Mesenchymal stem cell (in vitro differentiated cells and primary cell): Measurements from ENCODE around the gene HTR3B.

Source experiments
- DNase-seq: peaks from one replicate; pipeline ENCODE4 v3.0.0-alpha.2; 2013
- H2AFZ ChIP-seq: one replicate; pipeline ENCODE4 v1.6.1; 2013; ENCODE audit warnings: low read depth, mild to moderate bottlenecking, control low read depth, inconsistent platforms, low read length, moderate library complexity
- H2AK5ac ChIP-seq: 2 replicates; pipeline ENCODE4 v1.6.1; 2013; ENCODE audit warnings: low read length, moderate library complexity, mild to moderate bottlenecking, inconsistent platforms; ENCODE audit not compliant: severe bottlenecking
- H2BK120ac ChIP-seq: one replicate; pipeline ENCODE4 v1.6.1; 2013; ENCODE audit warnings: low read depth, mild to moderate bottlenecking, inconsistent platforms, low read length, moderate library complexity
- H2BK12ac ChIP-seq, 2 experiments: one replicate each; pipeline ENCODE4 v1.6.1; 2013; ENCODE audit warnings: inconsistent platforms in 2 of 2, low read length in 2 of 2, mild to moderate bottlenecking in 2 of 2, moderate library complexity in 2 of 2, control low read depth in 1 of 2
- H2BK15ac ChIP-seq: one replicate; pipeline ENCODE4 v1.6.1; 2013; ENCODE audit warnings: mild to moderate bottlenecking, low read depth, inconsistent platforms; ENCODE audit not compliant: poor library complexity, severe bottlenecking
- H2BK5ac ChIP-seq: 2 replicates; pipeline ENCODE4 v1.6.1; 2013; ENCODE audit warnings: low read depth, mild to moderate bottlenecking, low read length, control low read depth, inconsistent platforms; ENCODE audit not compliant: poor library complexity, severe bottlenecking
- H3K14ac ChIP-seq, 2 experiments: one replicate each; pipeline ENCODE4 v1.6.1; 2013; ENCODE audit warnings: inconsistent platforms in 2 of 2, low read length in 2 of 2, control low read depth in 1 of 2, mild to moderate bottlenecking in 1 of 2, moderate library complexity in 1 of 2
- H3K18ac ChIP-seq, 2 experiments: one replicate each; pipeline ENCODE4 v1.6.1; 2013; ENCODE audit warnings: inconsistent platforms in 2 of 2, low read length in 2 of 2, control low read depth in 1 of 2, low read depth in 1 of 2, mild to moderate bottlenecking in 1 of 2
- H3K23ac ChIP-seq, 2 experiments: one replicate each; pipeline ENCODE4 v1.6.1; 2013; ENCODE audit warnings: inconsistent platforms in 2 of 2, low read length in 2 of 2, mild to moderate bottlenecking in 2 of 2, moderate library complexity in 2 of 2, control low read depth in 1 of 2
- H3K27ac ChIP-seq: 2 replicates; pipeline ENCODE4 v1.5.1; 2013; ENCODE audit warnings: mild to moderate bottlenecking, moderate library complexity, low read length, control low read depth, inconsistent platforms; ENCODE audit not compliant: poor library complexity, severe bottlenecking
- H3K27me3 ChIP-seq, 2 experiments: 2 replicates each; pipeline versions ENCODE4 v1.6.1 to v1.7.0; 2013; ENCODE audit warnings: low read length in 2 of 2, mild to moderate bottlenecking in 2 of 2, moderate library complexity in 2 of 2, control low read depth in 1 of 2, inconsistent platforms in 1 of 2; ENCODE audit not compliant: control insufficient read depth in 1 of 2, insufficient read depth in 1 of 2
- H3K36me3 ChIP-seq, 2 experiments: 2 replicates each; pipeline versions ENCODE4 v1.6.1 to v1.7.0; 2013; ENCODE audit warnings: low read length in 2 of 2, control low read depth in 1 of 2, inconsistent platforms in 1 of 2, low read depth in 1 of 2, mild to moderate bottlenecking in 1 of 2; ENCODE audit not compliant: insufficient read depth in 2 of 2, control insufficient read depth in 1 of 2
- H3K4ac ChIP-seq, 2 experiments: one replicate each; pipeline ENCODE4 v1.6.1; 2013; ENCODE audit warnings: inconsistent platforms in 2 of 2, low read length in 2 of 2, mild to moderate bottlenecking in 2 of 2, moderate library complexity in 2 of 2, control low read depth in 1 of 2, low read depth in 1 of 2
- H3K4me1 ChIP-seq: 2 replicates; pipeline ENCODE4 v1.6.1; 2013; ENCODE audit warnings: low read depth, low read length, control low read depth; ENCODE audit not compliant: control insufficient read depth, insufficient read depth
- H3K4me2 ChIP-seq: 2 replicates; pipeline ENCODE4 v1.6.1; 2013; ENCODE audit warnings: low read length, mild to moderate bottlenecking, inconsistent platforms; ENCODE audit not compliant: poor library complexity, severe bottlenecking
- H3K4me3 ChIP-seq, 2 experiments: 2 replicates each; pipeline versions ENCODE4 v1.5.1 to v1.7.0; 2013; ENCODE audit warnings: low read length in 2 of 2, mild to moderate bottlenecking in 2 of 2, control low read depth in 1 of 2, low read depth in 1 of 2; ENCODE audit not compliant: insufficient read depth in 1 of 2
- H3K79me1 ChIP-seq: replicated peaks from 2 replicates; pipeline ENCODE4 v1.6.1; 2013; ENCODE audit warnings: mild to moderate bottlenecking, control low read depth, low read length, inconsistent platforms; ENCODE audit not compliant: poor library complexity, severe bottlenecking
- H3K9ac ChIP-seq: 2 replicates; pipeline ENCODE4 v1.7.0; 2013; ENCODE audit warnings: mild to moderate bottlenecking, low read length, moderate library complexity
- H3K9me3 ChIP-seq: 2 replicates; pipeline ENCODE4 v1.7.0; 2013; ENCODE audit warnings: mild to moderate bottlenecking, low read length; ENCODE audit not compliant: control insufficient read depth
- H4K8ac ChIP-seq: one replicate; pipeline ENCODE4 v1.6.1; 2013; ENCODE audit warnings: inconsistent platforms, mild to moderate bottlenecking, low read length, moderate library complexity
- H4K91ac ChIP-seq: one replicate; pipeline ENCODE4 v1.6.1; 2013; ENCODE audit warnings: mild to moderate bottlenecking, low read length, inconsistent platforms
- WGBS: methylation state at CpG from one replicate; pipeline ENCODE4 v1.1.7; 2013; ENCODE audit warnings: mixed read lengths; 5-methylcytosine and 5-hydroxymethylcytosine counted together

Gene HTR3B

GRCh38 chr11:113862435-113862834 is 42.2 kb upstream of the HTR3B start:
- no peak overlapping the region for H2BK120ac ChIP-seq
- H2AFZ ChIP-seq = no peak overlapping the region
- 45% methylated on average over 5 of the region's 5 CpGs for WGBS
- H3K4me1 ChIP-seq = no peaks in the 10 kb centered on the region
- H3K27ac ChIP-seq = no peak overlapping the region
- no peak overlapping the region for H3K4ac ChIP-seq
- no peak overlapping the region for H3K4me2 ChIP-seq
- no peaks in the 10 kb centered on the region for H3K9me3 ChIP-seq
- peak; percentile 31 for DNase-seq
- H4K8ac ChIP-seq = no peak overlapping the region
- no peak overlapping the region for H2BK5ac ChIP-seq
- peaks cover 3 to 4% of the 10 kb centered on the region in 2 experiments for H3K36me3 ChIP-seq
- no peak overlapping the region for H3K4me3 ChIP-seq
- peaks cover 24% of the 10 kb centered on the region for H3K79me1 ChIP-seq
- no peak overlapping the region for H2BK12ac ChIP-seq
- H3K23ac ChIP-seq = no peak overlapping the region
- H3K27me3 ChIP-seq = no peaks in the 10 kb centered on the region
- H2AK5ac ChIP-seq = no peak overlapping the region
- H3K18ac ChIP-seq = no peak overlapping the region
- H3K14ac ChIP-seq = no peak overlapping the region
- no peak overlapping the region for H3K9ac ChIP-seq
- no peak overlapping the region for H2BK15ac ChIP-seq
- H4K91ac ChIP-seq = no peak overlapping the region

GRCh38 chr11:113864410-113864809 is 40.2 kb upstream of the HTR3B start:
- Histone ChIP-seq H3K36me3 (peaks cover 3 to 4% of the 10 kb centered on the region in 2 experiments), H2AK5ac (no peak overlapping the region), H3K9me3 (no peaks in the 10 kb centered on the region), H3K4me1 (no peaks in the 10 kb centered on the region), H4K91ac (no peak overlapping the region), H2BK120ac (no peak overlapping the region), H3K9ac (no peak overlapping the region), H3K4me3 (no peak overlapping the region), H2BK5ac (no peak overlapping the region), H2AFZ (no peak overlapping the region), H3K23ac (no peak overlapping the region), H3K4me2 (no peak overlapping the region), H3K79me1 (peaks cover 22% of the 10 kb centered on the region), H3K14ac (no peak overlapping the region), H3K27me3 (no peaks in the 10 kb centered on the region), H3K18ac (no peak overlapping the region), H3K27ac (no peak overlapping the region), H2BK12ac (no peak overlapping the region), H3K4ac (no peak overlapping the region), H2BK15ac (no peak overlapping the region), H4K8ac (no peak overlapping the region)
- DNase-seq = no peak
- 96% methylated on average over 3 of the region's 3 CpGs for WGBS

DNA sequence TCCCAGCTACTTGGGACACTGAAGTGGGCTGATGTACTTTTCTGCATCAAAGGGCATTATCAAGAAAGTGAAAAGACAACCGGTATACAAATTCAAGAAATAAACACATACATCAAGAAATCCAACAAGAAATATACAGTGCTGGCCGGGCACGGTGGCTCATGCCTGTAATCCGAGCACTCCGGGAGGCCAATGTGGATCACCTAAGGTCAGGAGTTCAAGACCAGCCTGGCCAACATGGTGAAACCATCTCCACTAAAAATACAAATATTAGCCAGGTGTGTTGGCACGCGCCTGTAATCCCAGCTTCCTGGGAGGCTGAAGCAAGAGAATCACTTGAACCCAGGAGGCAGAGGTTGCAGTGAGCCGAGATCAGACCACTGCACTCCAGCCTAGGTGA is 38.7 kb upstream of the HTR3B start:
- Histone ChIP-seq H3K4me3 (no peak overlapping the region), H3K18ac (no peak overlapping the region), H3K27me3 (no peaks in the 10 kb centered on the region), H3K14ac (no peak overlapping the region), H2BK12ac (no peak overlapping the region), H2BK120ac (no peak overlapping the region), H3K23ac (no peak overlapping the region), H3K4me1 (no peaks in the 10 kb centered on the region), H3K27ac (no peak overlapping the region), H3K4me2 (no peak overlapping the region), H2AFZ (no peak overlapping the region), H3K9me3 (no peaks in the 10 kb centered on the region), H4K8ac (no peak overlapping the region), H2BK5ac (no peak overlapping the region), H2BK15ac (no peak overlapping the region), H3K9ac (no peak overlapping the region), H4K91ac (no peak overlapping the region), H3K79me1 (peaks cover 23% of the 10 kb centered on the region), H3K36me3 (peaks cover 0 to 4% of the 10 kb centered on the region in 2 experiments), H3K4ac (no peak overlapping the region), H2AK5ac (no peak overlapping the region)
- WGBS = 94% methylated on average over 8 of the region's 8 CpGs
- DNase-seq = no peak

DNA sequence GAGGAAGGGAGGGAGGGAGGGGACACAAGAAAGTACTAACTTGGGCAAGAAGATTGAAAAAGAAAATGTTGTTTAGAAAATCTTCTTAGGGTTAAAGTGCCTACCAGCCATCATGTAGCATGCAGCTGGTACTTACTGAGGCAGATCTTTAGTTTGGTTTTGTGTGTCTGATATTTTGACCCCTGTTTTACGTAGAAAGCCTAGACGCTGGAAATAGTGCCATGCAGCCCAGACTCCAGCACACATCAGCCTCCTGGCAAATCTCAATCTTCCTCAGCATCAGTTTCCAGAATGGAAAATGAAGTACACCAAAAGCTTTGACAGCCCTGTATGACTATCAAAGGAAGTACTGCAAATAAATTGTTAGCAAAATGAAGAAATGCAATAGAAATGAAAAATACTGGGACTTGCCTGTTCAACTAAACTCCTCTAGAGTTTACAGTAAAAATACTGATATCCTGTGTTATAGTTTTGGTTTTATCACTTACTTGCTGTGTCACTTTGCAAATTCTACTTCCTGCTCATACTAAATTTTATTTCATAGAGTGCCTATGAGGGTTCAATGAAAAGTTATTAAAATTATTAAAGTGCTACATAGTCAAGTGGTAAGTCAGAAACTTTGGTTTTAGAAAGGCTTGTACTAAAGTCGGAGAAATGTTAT is 36.6 kb upstream of the HTR3B start:
- Histone ChIP-seq H3K4ac (no peak overlapping the region), H3K4me1 (no peaks in the 10 kb centered on the region), H2AK5ac (no peak overlapping the region), H3K79me1 (peaks cover 29% of the 10 kb centered on the region), H4K91ac (no peak overlapping the region), H3K4me2 (no peak overlapping the region), H2AFZ (no peak overlapping the region), H2BK15ac (no peak overlapping the region), H2BK12ac (no peak overlapping the region), H3K14ac (no peak overlapping the region), H4K8ac (no peak overlapping the region), H3K36me3 (peaks cover 0 to 4% of the 10 kb centered on the region in 2 experiments), H3K27ac (no peak overlapping the region), H2BK5ac (no peak overlapping the region), H3K9ac (no peak overlapping the region), H3K4me3 (no peak overlapping the region), H3K23ac (no peak overlapping the region), H3K27me3 (no peaks in the 10 kb centered on the region), H3K9me3 (no peaks in the 10 kb centered on the region), H3K18ac (no peak overlapping the region), H2BK120ac (no peak overlapping the region)
- WGBS = 100% methylated on average over 3 of the region's 3 CpGs
- no peak for DNase-seq
